NCI-H460 (cell line): ENCODE data around the gene MYLIP. TPM values are rescaled to one million over a fixed set of nuclear protein-coding genes. Genes with fewer than 3 reads are reported as not detected.

ENCODE experiments used
- small RNA-seq, 2 experiments: library from RNA; depleted of rRNA; stranded (forward); fragments of <200 nt; gene quantifications; one replicate each; pipeline ENCODE3, GENCODE V24; 2014
- total RNA-seq: library from RNA; depleted of rRNA; stranded (reverse); fragments of >200 nt; shearing (Covaris generic); gene quantifications from 2 replicates; pipeline ENCODE4 v1.2.3, GENCODE V29; 2014; rRNA removed

Gene MYLIP
- total RNA-seq, 1 experiment from 2014 or later = 9.5 TPM

Small RNAs within 50 kb of the gene (small RNA-seq; reads per million reads assigned to genes)
- 0 reads per million in 2 experiments for gene MIR4639

Other genes with a start within 250 kb of the MYLIP start
- 0.47 TPM in 1 of 2 replicates, not detected in the other for gene GMPR, start 109.5 kb downstream of the MYLIP start, total RNA-seq